GM21619 (cell line): ENCODE measurements around the gene SLCO3A1.

ENCODE experiments used
- ATAC-seq: cut with Tn5 transposase; IDR thresholded peaks from one replicate; pipeline ENCODE4 v1.9.1; 2021; ENCODE audit not compliant: unreplicated experiment

The SLCO3A1 gene

DNA sequence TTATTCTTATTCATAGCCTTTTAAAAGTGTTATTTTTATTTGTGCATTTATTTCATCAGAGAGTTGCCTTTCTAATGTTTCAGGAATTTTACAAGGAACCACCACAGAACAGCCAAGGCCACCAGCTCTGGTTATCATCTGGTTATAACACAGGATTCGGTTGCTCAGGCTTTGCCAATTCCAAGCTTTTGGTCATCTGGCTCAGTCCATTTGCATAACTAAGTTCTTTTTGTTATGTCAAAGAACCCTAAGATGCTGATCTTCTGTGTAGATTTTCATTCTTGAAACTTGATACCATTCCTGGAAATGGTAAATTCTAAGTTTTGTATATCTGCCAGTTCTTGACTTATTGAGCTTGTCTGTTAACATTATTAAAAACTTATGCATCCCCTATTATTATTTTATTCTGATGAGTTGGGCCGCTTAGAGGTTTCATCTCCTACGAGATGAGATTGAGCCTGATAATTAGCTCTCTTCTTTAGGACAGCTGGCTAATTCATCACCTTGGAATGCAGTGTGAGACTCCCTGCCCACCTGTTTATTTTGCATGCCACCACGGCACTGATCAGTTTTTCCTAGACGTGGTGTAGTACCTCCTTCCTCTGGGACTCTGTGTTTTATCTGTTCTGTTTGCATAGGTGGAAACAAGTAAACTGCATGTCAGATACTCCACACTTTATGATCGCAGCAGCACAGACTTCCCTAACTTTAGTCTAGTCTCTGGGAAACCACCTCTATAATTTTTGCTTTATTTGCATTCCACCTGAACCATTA is 264.8 kb downstream of the SLCO3A1 start:
- no peak for ATAC-seq

DNA sequence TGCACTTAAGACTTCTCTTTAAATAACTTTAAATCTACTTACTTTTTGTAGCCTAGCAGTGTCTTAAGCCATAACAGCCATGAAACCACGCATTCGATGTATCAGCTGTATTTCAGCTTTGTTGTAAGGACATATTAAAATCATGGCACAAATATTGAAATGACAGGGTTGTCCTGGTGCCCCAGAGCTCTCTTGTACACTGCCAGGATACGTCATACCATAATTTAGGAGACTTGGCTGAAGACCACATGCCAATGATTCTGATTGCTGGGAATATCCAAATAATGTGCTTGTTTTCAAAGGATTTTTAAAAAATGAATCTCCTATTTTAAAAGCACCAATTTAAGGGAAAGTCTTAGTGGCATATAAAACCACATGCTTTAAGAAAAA is 265.4 kb downstream of the SLCO3A1 start:
- no peak for ATAC-seq

DNA sequence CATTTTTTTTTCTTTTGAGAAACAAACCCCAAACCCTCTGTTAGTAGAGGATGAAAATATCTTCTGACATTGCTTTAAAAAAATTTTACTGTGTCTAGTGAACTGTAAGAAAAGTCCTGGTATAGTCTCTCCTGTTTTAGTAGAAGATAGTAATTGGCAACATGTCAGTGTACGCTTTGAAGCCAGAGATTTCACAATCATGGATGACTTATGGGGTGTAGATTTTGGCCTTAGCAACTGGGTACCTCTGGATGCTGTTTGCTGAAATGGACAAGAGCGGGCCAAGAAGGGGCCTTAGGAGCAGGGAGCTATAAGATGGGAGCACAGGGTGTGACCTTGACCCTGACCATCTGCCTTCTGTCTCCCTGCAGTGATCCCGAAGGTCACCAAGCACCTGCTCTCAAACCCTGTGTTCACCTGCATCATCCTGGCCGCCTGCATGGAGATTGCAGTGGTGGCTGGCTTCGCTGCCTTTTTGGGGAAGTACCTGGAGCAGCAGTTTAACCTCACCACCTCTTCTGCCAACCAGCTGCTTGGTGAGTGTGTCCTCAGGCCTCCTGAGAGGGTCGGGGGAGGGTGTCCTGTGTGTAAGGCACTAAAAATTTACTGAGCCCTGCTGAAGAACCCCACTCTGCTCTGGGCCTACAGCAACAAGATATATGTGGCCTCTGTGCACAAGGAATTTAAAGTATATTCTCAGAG is 266.7 kb downstream of the SLCO3A1 start:
- ATAC-seq: no peak

DNA sequence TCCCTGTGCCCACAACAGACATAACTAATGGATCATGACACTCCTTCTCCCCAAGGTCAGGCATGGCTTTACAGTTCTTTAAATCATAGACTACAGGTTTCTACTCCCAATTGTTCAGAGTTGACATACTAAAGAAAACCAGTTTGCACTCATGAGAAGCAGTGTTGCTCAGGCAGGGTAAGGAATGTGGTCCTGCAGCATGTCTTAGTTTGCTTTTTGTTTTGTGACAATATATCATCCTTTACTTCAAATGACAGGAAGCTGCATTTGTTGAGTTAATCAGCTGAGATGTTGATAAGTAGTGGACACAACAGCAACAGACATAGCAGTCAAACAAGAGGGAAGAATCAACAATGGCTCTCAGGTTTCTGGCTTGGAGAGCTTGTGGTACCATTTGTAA is 267.5 kb downstream of the SLCO3A1 start:
- no peak for ATAC-seq

DNA sequence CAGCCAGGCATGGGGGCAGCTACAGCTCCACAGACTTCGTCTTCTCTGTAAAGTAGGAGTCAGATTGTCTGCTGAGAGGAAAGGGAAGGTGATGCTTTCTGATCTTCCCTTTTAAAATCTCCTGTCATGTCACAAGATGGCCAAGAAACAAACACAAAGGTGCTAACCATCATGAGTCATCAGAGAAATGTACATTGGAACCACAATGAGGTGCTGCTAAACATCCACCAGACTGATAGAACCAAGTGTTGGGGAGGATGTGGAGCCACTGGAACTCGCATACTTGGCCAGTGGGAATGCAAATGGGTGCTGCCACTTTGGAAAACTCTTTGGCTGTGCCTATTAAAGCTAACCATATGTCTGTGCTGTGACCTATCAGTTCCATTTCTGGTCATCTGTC is 268.8 kb downstream of the SLCO3A1 start:
- no peak for ATAC-seq

DNA sequence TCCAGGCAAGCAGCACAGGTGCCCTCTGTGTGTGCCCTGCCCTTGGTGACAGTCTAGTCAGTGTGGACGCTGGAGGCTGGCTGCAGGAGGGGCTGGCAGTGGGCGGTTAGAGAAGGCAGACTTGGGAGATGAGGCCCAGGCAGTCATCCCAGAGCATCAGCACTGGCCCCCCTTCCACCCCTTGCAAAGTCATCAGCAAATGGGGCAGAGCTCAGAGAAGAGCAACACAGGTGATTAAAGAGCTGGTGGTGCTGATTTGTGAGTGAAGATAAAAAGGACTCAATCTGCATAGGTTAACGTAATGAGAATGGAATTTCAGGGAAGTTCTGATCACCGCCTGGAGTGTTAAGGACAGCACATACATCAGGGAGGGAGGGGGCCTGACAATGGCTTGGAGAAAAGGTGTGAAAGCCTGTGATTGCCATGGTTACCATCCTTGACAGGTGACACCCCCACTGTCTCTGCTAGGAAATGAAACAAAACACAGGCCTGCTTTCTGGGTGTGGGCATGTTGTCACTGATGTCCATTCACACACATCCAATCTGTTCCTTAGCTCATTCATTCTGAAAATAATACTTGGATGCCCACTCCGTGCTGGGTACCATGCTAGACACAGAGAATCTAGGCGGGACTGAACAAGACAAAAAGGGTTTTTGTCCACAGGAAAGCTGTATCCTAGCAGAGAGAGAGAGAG is 270.6 kb downstream of the SLCO3A1 start:
- ATAC-seq: no peak

DNA sequence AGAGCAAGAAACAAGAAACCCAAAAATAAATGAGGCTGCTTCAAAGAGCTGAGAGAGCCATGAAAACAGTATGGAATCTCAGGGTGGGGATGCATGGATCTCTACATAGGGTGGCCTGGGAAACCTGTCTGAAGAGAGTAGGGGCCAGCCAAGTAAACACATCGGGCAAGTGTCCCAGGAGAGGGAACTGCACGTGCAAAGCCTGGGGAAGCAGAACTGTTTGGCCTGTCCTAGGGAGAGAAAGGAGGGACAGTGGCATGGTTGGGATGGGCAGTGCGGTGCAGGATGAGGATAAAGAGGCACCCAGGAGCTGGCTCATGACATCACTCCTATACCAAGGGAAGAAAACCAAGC is 271.1 kb downstream of the SLCO3A1 start:
- no peak for ATAC-seq

DNA sequence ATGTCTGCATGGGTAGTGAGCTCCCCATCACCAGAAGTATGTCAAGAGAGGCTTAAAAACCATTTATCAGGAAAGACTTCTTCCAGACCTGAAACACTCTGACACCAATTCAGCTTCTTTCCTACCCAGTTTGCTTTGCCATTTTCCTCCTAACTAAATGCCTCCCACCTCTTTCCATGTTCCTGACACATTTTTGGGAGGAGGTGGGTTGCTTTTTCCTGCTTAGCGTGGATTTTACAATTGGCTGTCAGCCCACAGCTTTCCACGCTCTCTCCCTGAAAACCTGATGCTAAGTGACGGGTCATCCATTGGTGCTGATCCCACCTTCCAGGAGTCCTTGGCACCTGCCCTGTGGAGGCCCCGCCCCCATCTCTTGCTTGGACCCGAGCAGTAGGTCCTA is 275.3 kb downstream of the SLCO3A1 start:
- ATAC-seq: no peak

DNA sequence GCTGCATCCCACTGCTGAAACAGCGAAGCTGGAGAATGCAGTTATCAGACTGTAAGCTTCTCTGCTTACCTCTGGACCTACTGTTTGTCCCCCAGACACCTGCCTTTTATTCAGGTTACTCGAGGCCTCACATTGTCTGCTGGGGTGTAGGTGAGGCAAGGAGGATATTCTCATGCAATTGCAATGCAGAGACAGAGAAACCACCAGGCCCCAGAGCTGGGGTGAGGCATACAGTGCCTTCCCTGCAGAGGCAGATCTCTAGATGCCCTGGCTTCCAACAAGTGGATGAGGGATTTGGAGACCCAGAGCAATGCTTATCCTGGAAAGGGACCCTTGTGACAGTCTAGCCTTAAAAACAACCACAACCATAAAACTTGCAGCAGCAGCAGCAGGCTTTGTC is 276.7 kb downstream of the SLCO3A1 start:
- no peak for ATAC-seq

DNA sequence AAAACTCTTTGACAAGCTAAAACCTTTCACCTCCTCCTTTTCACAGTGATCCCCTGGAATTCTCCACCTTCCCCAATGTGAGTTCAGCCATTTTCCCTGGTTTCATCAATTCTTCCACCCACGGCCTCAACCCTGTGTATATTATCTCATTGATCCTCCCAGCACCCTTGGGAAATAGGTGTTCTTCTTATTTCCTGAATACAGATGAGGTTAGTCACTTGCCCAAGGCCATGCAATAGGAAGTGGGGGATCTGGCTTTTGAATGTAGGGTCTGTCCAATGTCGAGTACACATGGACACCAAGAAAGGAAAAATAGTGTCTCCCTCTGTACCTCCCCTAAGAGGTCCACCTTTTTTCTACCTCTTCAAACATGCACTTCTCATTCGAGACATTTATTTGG is 277.4 kb downstream of the SLCO3A1 start:
- no peak for ATAC-seq

DNA sequence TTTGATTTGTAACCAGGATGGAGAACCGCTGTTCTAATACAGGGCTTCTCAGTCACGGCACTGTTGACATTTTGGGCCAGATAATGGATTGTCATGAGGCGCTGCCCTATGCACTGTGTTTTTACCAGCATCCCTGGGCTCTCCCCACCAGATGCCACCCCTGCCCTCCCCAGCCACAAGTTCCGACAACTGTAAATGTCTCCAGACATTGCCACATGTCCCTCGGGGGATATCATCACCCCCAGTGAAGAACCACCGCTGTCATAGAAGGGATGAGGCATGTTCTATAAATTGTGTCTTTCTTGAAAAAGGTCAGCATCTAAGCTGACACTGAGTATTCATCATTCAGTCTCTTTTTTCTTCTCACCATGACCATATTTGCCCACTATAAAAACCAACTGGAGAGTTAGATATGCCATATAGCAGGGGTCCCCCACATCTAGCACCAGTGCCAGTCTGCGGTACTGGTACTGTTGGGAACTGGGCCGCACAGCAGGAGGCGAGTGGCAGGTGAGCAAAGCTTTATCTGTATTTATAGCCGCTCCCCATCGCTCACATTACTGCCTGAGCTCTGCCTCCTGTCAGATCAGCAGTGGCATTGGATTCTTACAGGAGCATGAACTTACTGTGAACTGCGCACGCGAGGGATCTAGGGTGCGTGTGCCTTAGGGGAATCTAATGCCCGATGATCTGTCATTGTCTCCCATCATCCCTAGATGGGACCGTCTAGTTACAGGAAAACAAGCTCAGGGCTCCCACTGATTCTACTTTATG is 279.7 kb downstream of the SLCO3A1 start:
- no peak for ATAC-seq

DNA sequence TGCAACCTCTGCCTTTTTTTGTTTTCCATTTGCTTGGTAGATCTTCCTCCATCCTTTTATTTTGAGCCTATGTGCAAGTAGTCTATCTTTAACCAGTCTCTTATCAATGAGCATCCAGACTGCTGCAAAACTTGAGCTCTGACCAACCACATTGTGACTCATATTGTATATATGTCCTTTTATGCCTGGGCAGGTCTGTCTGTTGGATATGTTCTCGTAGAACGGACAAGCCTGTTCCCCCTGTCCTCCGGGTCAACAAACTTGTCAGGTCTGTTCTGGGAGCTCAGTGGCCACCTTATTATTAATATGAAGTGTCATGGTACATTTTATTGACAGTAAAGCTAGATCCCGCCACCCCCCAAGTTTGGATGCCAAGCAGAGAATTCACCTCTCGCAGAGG is 287.3 kb downstream of the SLCO3A1 start:
- ATAC-seq: no peak

DNA sequence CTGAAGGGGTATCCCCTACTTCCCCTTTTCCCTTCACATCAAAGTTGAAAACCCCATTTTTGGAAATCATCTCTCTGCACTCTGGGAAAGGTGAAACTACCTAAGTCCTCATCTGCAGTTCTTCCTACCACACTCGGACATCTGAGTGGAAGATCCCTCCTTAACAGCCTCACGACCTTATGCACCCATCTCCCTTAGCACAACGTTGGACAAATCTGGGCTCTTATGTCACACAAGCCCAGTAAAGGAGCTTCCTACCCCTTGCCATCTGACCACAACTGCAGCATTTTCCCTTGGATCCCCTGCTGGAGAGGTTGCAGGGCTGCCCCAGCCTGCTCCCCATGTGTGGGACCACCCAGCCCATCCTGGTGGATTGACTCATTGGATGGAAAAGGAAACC is 288.1 kb downstream of the SLCO3A1 start:
- ATAC-seq: no peak

DNA sequence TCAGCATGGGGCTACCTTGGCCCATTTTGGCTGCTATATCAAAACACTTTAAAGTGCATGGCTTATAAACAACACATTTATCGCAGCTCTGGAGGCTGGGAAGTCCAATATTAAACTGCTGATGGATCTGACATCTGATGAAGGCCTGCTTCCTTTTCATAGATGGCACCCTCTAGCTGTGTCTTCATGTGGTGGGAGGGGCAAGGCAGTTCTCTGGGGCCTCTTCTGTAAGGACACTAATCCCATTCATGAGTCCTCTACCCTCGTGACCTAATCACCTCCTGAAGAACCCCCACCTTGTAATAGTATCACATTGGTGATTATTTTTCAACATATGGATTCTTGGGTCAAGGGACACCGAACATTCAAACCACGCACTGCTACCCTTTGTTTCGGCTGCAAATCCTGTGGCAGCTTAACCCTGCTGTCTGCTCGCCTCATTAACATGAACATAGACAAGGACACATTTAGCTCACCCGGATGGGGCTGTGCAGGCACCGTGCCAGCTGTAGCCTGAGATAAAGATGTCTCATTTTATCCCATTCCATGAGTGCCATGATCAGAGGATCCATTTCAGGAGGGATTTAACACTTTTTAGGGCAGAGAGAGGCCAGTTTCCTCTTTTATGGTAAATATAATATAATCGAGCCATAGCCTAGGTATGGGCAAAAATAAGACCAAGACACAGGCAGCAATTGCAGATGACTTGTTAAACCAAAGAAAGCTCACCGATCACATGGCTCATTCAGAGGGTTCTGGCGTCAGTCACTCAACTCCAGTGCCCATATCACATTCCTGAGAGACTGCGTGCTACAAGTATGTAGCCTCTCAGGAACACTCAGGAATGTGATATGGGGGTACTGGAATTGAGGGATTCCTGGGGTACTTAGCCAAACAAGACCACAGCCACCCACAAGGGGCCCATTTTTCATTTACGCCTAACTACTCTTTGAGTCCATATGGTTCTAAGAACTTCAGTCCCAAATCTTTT is 289.0 kb downstream of the SLCO3A1 start:
- no peak for ATAC-seq

DNA sequence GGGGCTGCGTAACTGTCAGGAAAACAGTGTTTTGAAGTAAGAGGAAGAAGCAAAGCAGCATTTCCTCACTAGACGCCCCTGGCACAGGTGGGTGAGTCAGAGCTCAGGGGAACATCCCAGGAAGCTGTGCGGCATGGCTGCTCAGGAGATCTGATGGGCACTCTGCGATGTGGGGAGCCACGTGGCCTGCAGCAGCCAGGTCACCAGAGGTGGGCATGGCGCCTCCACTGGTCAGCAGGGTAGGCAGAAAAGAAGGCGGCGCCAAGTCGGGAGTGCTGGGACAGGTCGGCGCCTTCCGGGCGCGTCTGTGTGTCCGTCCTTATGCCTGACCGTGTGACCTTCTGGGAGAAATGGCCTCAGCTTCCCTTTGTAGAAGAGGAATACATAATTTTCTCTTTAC is 290.3 kb downstream of the SLCO3A1 start:
- ATAC-seq: no peak

DNA sequence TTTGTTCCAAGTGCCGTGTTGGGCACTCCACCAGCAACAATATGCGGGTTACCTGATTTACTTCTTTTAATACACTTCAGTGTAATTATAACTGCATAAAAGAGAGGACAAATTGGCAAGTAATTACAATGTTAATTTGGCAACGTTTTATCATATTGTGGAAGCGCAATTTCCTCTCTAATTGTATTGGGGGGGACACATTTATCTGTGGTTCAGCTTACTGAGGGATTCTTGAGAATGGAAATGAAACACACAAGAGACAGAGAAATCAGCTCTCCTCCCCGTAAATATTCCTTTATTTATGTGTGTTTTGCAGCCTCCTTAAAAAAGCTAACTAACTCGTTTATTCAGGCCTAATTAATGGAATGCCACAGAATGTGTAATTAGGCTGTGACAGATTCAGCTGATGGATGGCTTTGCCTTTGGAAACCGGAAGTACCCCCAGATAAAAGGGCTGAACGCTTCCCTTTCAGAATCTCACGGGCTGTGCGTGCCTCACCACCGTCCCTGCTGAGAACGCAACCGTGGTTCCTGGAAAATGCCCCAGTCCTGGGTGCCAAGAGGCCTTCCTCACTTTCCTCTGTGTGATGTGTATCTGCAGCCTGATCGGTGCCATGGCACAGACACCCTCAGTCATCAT is 293.1 kb downstream of the SLCO3A1 start:
- ATAC-seq: no peak

DNA sequence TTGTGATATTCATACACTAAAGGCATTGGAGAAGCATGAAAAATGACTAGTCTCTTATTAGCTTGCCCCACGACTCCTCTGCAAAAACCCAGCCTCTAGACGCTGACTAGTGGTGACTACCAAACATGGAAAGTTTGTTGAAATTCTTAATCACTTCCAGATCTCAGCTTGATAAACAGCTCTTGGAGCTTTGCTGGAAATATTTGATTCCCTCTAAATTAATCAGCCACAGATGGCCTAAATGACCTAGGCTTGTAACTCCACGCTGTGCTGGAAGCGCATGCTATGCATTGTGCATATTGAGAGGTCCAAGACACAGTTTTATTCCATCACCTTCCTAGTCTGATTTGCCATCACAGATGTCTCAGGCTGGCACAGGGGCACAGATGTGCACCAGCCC is 295.5 kb downstream of the SLCO3A1 start:
- ATAC-seq: no peak

DNA sequence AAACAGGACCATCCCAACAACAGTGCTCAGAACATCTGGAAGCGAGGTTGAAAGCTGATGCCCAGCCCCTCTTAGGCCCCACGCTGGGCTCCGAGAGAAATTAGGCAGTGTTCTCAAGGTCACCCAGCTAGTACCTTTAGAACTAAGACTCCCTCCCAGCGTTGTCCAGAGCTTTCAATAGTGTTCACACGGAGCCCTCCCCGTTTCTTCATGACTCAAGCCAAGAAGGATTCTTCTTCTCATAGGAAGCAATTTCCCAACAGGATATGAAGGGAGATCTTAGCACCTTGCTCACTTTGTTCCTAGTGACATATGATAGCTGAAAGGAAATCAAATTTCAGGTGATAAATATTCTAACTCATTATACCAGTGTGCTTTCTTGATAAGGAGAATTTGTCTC is 296.0 kb downstream of the SLCO3A1 start:
- ATAC-seq: no peak

DNA sequence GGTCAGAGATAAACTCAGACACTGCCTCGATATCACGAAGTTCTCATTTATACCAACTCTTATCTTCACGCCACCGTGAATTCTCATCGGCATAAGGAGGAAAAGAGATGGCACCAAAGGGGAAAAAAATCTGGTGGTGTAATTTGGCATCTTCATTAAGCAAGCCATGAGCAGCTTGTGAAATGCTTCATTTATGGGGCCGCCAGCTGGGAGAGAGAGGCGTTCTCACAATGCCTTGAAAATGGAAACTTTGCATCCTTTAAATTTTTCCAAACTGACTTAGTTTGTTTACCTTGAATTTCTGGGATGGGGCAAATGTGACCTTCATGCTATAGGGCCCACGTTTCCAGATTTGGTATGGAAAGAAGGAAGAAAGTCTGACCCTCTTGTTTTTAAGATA is 297.7 kb downstream of the SLCO3A1 start:
- ATAC-seq: no peak

DNA sequence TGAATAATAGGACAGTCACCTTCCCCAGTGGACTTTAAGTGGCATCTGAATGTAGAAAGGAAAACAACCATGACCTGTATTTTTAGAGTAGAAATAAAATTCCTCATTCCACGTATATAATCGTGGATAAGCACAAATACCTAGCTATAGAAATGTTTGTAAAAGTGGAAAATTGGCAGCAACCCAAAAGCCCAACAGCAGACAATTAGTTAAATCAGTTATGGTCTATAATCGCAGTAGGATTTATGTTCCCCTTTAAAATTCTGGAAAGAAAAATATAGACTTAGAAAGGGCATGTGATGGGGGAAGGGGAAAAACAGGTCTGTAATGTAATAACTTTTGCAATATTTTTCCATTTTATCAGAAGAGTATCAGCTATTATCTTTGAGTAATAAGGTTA is 298.2 kb downstream of the SLCO3A1 start:
- no peak for ATAC-seq
